Common myeloid progenitor, CD34-positive (primary cell): ENCODE results near the gene PSMD9.

Experiments used
- CTCF ChIA-PET: fragments of 350-600 bp; sonication (Branson Sonifier 250); formaldehyde crosslinking; loops from one replicate; lab custom pipeline; 2021; ENCODE audit warnings: antibody characterized with exemption; lab: Charles Lee
- POLR2A ChIA-PET: fragments of 350-600 bp; sonication (Branson Sonifier 250); formaldehyde crosslinking; loops from one replicate; lab custom pipeline; 2021; ENCODE audit warnings: antibody characterized with exemption; lab: Charles Lee
- DNase-seq, 3 donors: peaks; one replicate each; pipeline versions ENCODE4 v3.0.0 to v3.0.0-alpha.2; 2013
- H3K27ac ChIP-seq, 2 experiments: 1 replicate in 1 of 2; 2 replicates in 1 of 2; pipeline ENCODE4 v1.7.0; 2013; ENCODE audit warnings: inconsistent platforms in 2 of 2, low read length in 2 of 2, mild to moderate bottlenecking in 2 of 2, low read depth in 1 of 2, moderate library complexity in 1 of 2; ENCODE audit not compliant: severe bottlenecking in 2 of 2, insufficient read depth in 1 of 2, poor library complexity in 1 of 2
- H3K27me3 ChIP-seq, 5 experiments: replicated peaks in 2 of 5; 1 replicate in 3 of 5; 2 replicates in 2 of 5; pipeline versions ENCODE4 v1.6.1 to v1.7.0; 2013; ENCODE audit warnings: low read length in 4 of 5, mild to moderate bottlenecking in 2 of 5, moderate library complexity in 2 of 5, inconsistent platforms in 1 of 5; ENCODE audit not compliant: insufficient read depth in 5 of 5, control insufficient read depth in 4 of 5
- H3K36me3 ChIP-seq, 4 experiments: 1 replicate in 2 of 4; 2 replicates in 2 of 4; pipeline versions ENCODE4 v1.6.1 to v1.7.0; 2013; ENCODE audit warnings: low read length in 3 of 4, control low read depth in 1 of 4, mild to moderate bottlenecking in 1 of 4; ENCODE audit not compliant: control insufficient read depth in 4 of 4, insufficient read depth in 4 of 4
- H3K4me1 ChIP-seq, 4 experiments: 1 replicate in 3 of 4; 2 replicates in 1 of 4; pipeline versions ENCODE4 v1.6.1 to v1.7.1; 2013; ENCODE audit warnings: low read length in 3 of 4, mild to moderate bottlenecking in 3 of 4, control low read depth in 1 of 4, inconsistent platforms in 1 of 4, moderate library complexity in 1 of 4; ENCODE audit not compliant: control insufficient read depth in 4 of 4, insufficient read depth in 4 of 4; ENCODE audit errors: control extremely low read depth in 1 of 4
- H3K4me3 ChIP-seq, 7 experiments: 1 replicate in 4 of 7; 2 replicates in 3 of 7; pipeline versions ENCODE4 v1.5.1 to v1.7.0; 2013; ENCODE audit warnings: mild to moderate bottlenecking in 7 of 7, low read length in 6 of 7, moderate library complexity in 6 of 7, inconsistent platforms in 2 of 7, low read depth in 2 of 7, control low read depth in 1 of 7; ENCODE audit not compliant: insufficient read depth in 4 of 7, control insufficient read depth in 1 of 7; ENCODE audit errors: extremely low read depth in 1 of 7
- H3K9me3 ChIP-seq, 5 experiments: 1 replicate in 4 of 5; 2 replicates in 1 of 5; pipeline versions ENCODE4 v1.6.1 to v1.7.1; 2013; ENCODE audit warnings: low read length in 4 of 5, mild to moderate bottlenecking in 2 of 5, inconsistent platforms in 1 of 5, low read depth in 1 of 5, moderate library complexity in 1 of 5; ENCODE audit not compliant: control insufficient read depth in 4 of 5, insufficient read depth in 2 of 5; ENCODE audit errors: control extremely low read depth in 1 of 5
- WGBS: methylation state at CpG from one replicate; pipeline ENCODE4 v1.1.5; 2013; ENCODE audit not compliant: insufficient coverage; 5-methylcytosine and 5-hydroxymethylcytosine counted together

The PSMD9 gene

GRCh38 chr12:121939186-121939585, 50.6 kb downstream of the PSMD9 start:
- Histone ChIP-seq H3K9me3 (no peaks in the 10 kb centered on the region), H3K36me3 (no peaks in the 10 kb centered on the region), H3K4me1 (peaks cover 0 to 5% (median 0%) of the 10 kb centered on the region in 4 experiments), H3K27ac (no peak overlapping the region), H3K4me3 (peak overlapping the region in 1 of 7 experiments; percentile 29), H3K27me3 (no peaks in the 10 kb centered on the region)
- POLR2A ChIA-PET, result interaction anchor here (0.8 kb wide), 1 partner anchor 14 kb away, joined by 3 read pairs; no protein-coding TSS in a partner anchor
- DNase-seq, result peak in 2 of 3 donors; percentile 56 to 68
- CTCF ChIA-PET, result interaction anchor here (1.3 kb wide), 1 partner anchor 82 kb away, joined by 3 read pairs; the partner anchor contains the start of gene BCL7A
- WGBS, result 6% methylated on average over 6 of the region's 7 CpGs

DNA sequence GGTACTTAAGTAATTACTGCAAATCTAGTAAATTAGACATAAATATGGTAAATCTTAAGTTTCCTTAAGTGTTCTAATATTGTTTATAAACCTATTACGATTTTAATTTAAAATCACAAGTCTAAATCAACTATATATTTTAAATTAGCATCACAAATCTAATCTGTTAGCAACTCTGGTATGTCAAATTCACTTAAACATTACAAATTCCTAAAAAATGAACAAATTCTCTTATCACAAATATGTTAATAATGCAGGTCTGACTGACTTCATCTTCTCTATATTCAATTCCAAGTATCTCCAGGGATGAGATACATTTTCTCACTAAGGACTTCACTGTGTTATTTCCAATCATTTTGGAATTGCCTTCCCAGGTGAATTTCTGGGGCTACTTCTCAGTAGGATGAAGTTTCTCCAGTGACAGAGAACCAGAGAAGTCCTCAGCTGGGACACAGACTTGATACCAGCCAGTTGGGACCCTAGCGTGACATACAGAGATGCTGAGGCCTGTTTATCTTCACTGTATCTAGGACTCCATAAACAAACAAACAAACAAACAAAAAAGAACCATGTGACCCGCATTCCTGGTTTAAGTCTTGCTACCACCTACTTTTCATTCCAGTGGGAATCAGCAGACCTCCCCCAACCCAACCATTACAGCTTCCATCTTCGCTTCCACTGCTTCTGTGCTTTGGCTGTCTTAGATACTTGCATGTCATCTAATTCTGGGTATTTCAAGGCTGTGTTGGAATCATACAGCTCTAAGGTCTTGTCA, 51.6 kb downstream of the PSMD9 start:
- Histone ChIP-seq H3K27me3 (no peaks in the 10 kb centered on the region), H3K4me3 (no peak overlapping the region), H3K27ac (no peak overlapping the region), H3K36me3 (no peaks in the 10 kb centered on the region), H3K9me3 (no peaks in the 10 kb centered on the region), H3K4me1 (peaks cover 0 to 5% (median 0%) of the 10 kb centered on the region in 4 experiments)
- CTCF ChIA-PET, result interaction anchor here (1.3 kb wide), 1 partner anchor 81 kb away, joined by 3 read pairs; the partner anchor contains the start of gene BCL7A
- no peak for DNase-seq
- 100% methylated on average over 1 of the region's 4 CpGs for WGBS
- POLR2A ChIA-PET, result interaction anchor here (0.8 kb wide), 1 partner anchor 15 kb away, joined by 3 read pairs; no protein-coding TSS in a partner anchor

- Histone ChIP-seq H3K4me3 (no peak overlapping the region), H3K4me1 (peaks cover 0 to 5% (median 0%) of the 10 kb centered on the region in 4 experiments), H3K36me3 (no peaks in the 10 kb centered on the region), H3K9me3 (peaks cover 0 to 7% (median 0%) of the 10 kb centered on the region in 5 experiments), H3K27ac (no peak overlapping the region), H3K27me3 (no peaks in the 10 kb centered on the region)
- whole genome bisulfite sequencing, result 98% methylated on average over 15 of the region's 15 CpGs
- POLR2A ChIA-PET, result no interaction called here
- DNase-seq, result no peak
- CTCF ChIA-PET, result interaction anchor here (0.8 kb wide), 1 partner anchor 23 kb away, joined by 3 read pairs; the partner anchor contains the start of gene CFAP251
Measured at GRCh38 chr12:121942145-121942718, 53.6 kb downstream of the PSMD9 start.

DNA sequence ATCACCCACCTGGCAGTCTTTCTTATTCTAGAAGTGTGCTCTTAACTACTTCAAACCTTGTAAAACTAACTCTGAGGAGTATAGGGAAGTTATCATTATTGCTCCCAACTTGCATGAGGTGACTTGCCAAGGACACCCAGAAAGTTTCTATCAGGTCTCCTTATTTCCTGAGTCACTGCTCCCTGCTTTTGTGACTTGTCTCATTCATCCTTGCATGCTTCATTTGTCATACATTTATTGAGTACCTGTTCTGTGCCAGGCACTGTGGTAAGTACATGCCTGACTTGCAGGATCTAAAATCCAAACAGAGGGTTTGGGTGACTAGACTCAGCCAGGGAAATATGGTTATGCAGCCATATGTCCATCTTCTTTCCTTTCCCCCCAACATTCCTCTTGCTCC, 55.3 kb downstream of the PSMD9 start:
- peaks cover 0 to 5% (median 0%) of the 10 kb centered on the region in 4 experiments for H3K4me1 ChIP-seq
- no peak for DNase-seq
- H3K36me3 ChIP-seq, result no peaks in the 10 kb centered on the region
- CTCF ChIA-PET, result no interaction called here
- H3K4me3 ChIP-seq, result no peak overlapping the region
- POLR2A ChIA-PET, result no interaction called here
- H3K27me3 ChIP-seq, result no peaks in the 10 kb centered on the region
- peaks cover 0 to 7% (median 0%) of the 10 kb centered on the region in 5 experiments for H3K9me3 ChIP-seq
- no peak overlapping the region for H3K27ac ChIP-seq

GRCh38 chr12:121946313-121947025, 57.9 kb downstream of the PSMD9 start:
- Histone ChIP-seq H3K36me3 (no peaks in the 10 kb centered on the region), H3K27me3 (no peaks in the 10 kb centered on the region), H3K4me3 (no peak overlapping the region), H3K9me3 (peaks cover 0 to 7% (median 0%) of the 10 kb centered on the region in 5 experiments), H3K27ac (no peak overlapping the region), H3K4me1 (no peaks in the 10 kb centered on the region)
- ChIA-PET POLR2A (interaction anchor here (0.6 kb wide), 1 partner anchor 900 kb away, joined by 3 read pairs; no protein-coding TSS in a partner anchor), CTCF (no interaction called here)
- 90% methylated on average over 2 of the region's 2 CpGs for WGBS
- DNase-seq, result no peak

DNA sequence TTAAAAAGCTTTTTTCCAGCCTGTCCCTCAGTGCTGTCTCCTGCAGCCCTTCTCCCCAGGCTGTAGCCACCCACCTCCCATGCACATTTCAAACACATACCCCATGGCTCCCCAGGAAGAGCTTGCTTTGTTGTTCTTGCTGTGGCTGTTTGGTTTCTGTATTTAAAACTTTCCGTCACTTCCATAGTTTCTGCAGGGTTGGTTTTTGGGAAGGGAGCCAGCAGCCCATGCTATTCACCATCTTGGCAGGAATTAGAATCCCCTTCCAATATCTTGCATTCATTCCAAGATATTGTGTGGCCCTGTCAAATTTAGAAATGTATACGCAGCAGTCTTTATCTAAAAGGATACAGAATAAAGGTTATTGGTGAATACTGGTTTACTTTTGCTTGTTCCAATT, 59.4 kb downstream of the PSMD9 start:
- Histone ChIP-seq H3K4me1 (no peaks in the 10 kb centered on the region), H3K4me3 (no peak overlapping the region), H3K27me3 (no peaks in the 10 kb centered on the region), H3K27ac (no peak overlapping the region), H3K9me3 (peaks cover 0 to 7% (median 0%) of the 10 kb centered on the region in 5 experiments), H3K36me3 (no peaks in the 10 kb centered on the region)
- ChIA-PET POLR2A (no interaction called here), CTCF (interaction anchor here (1.0 kb wide), 1 partner anchor 44 kb away, joined by 3 read pairs; no protein-coding TSS in a partner anchor)
- no peak for DNase-seq
- WGBS, result 100% methylated on average over 1 of the region's 2 CpGs
